Endothelial cell of umbilical vein (primary cell): ENCODE measurements around the gene BCL2. TPM values are rescaled to one million over a fixed set of nuclear protein-coding genes. Genes with fewer than 3 reads are reported as not detected.

ENCODE experiments used
- BruUV-seq: library from RNA; stranded (reverse); fragments of 400-500 nt; replicated peaks from 2 replicates; lab custom pipeline; 2021; lab: Mats Ljungman, UMichigan
- CTCF ChIA-PET: fragments of 300-600, 350-600 bp; sonication (Branson Sonifier 250); formaldehyde crosslinking; loops from one replicate; lab custom pipeline; 2021; ENCODE audit warnings: antibody characterized with exemption, inconsistent platforms; lab: Charles Lee
- POLR2A ChIA-PET: fragments of 300-600, 350-600 bp; sonication (Branson Sonifier 250); formaldehyde crosslinking; loops from one replicate; lab custom pipeline; 2021; ENCODE audit warnings: antibody characterized with exemption, inconsistent platforms; lab: Charles Lee
- DNase-seq: peaks from one replicate; pipeline ENCODE4 v3.0.0-alpha.2; 2011; ENCODE audit warnings: low read depth, low spot score
- FAIRE-seq: peaks from 2 replicates; lab custom pipeline; 2011; peaks lifted over from hg19 to GRCh38; lab: Jason Lieb, UNC
- H2AFZ ChIP-seq: 2 replicates; pipeline ENCODE4 v1.6.0; 2012; ENCODE audit warnings: low read depth, low read length, control low read depth, inconsistent platforms
- H3K27ac ChIP-seq: 2 replicates; pipeline ENCODE4 v1.5.1; 2011; ENCODE audit warnings: low read depth, mild to moderate bottlenecking, control low read depth, low read length, moderate library complexity; ENCODE audit not compliant: insufficient read depth
- H3K27me3 ChIP-seq, 2 experiments: 2 replicates each; pipeline versions ENCODE4 v1.6.0 to v1.6.1; 2011; ENCODE audit warnings: low read length in 2 of 2, mixed read lengths in 1 of 2; ENCODE audit not compliant: control insufficient read depth in 2 of 2, insufficient read depth in 2 of 2
- H3K36me3 ChIP-seq, 2 experiments: 2 replicates in 1 of 2; 3 replicates in 1 of 2; pipeline ENCODE4 v1.5.1; 2011; ENCODE audit warnings: low read length in 2 of 2, mild to moderate bottlenecking in 1 of 2, moderate library complexity in 1 of 2; ENCODE audit not compliant: control insufficient read depth in 2 of 2, insufficient read depth in 2 of 2; ENCODE audit errors: extremely low read depth in 1 of 2
- H3K4me1 ChIP-seq: 3 replicates; pipeline ENCODE4 v1.5.1; 2011; ENCODE audit warnings: mild to moderate bottlenecking, low read length; ENCODE audit not compliant: control insufficient read depth, insufficient read depth; ENCODE audit errors: extremely low read depth
- H3K4me2 ChIP-seq: 2 replicates; pipeline ENCODE4 v1.6.1; 2011; ENCODE audit warnings: low read length, control low read depth, mixed read lengths; ENCODE audit not compliant: insufficient read depth
- H3K4me3 ChIP-seq, 3 experiments: fragments of 200-600 bp in 1 of 3; sonication (generic), shearing (Covaris generic) in 1 of 3; replicated peaks in 1 of 3; 2 replicates each; pipeline ENCODE4 v1.5.1; 2011 to 2016; ENCODE audit warnings: control low read depth in 3 of 3, low read length in 3 of 3, mild to moderate bottlenecking in 2 of 3, inconsistent platforms in 1 of 3, low read depth in 1 of 3, moderate library complexity in 1 of 3; ENCODE audit not compliant: insufficient read depth in 1 of 3
- H3K79me2 ChIP-seq: 2 replicates; pipeline ENCODE4 v1.6.0; 2012; ENCODE audit warnings: low read length, inconsistent platforms; ENCODE audit not compliant: control insufficient read depth, insufficient read depth
- H3K9ac ChIP-seq: replicated peaks from 2 replicates; pipeline ENCODE3; 2011; ENCODE audit warnings: low read length, control low read depth; ENCODE audit not compliant: insufficient read depth; ENCODE audit errors: extremely low read depth
- H3K9me1 ChIP-seq: replicated peaks from 3 replicates; pipeline ENCODE4 v1.6.0; 2011; ENCODE audit warnings: mild to moderate bottlenecking, low read length; ENCODE audit not compliant: control insufficient read depth, insufficient read depth; ENCODE audit errors: extremely low read depth
- H3K9me3 ChIP-seq: replicated peaks from 2 replicates; pipeline ENCODE4 v1.5.1; 2012; ENCODE audit warnings: low read length, inconsistent platforms; ENCODE audit not compliant: control insufficient read depth, insufficient read depth
- H4K20me1 ChIP-seq: replicated peaks from 2 replicates; pipeline ENCODE3; 2011; ENCODE audit warnings: mild to moderate bottlenecking, low read length; ENCODE audit not compliant: control insufficient read depth, insufficient read depth; ENCODE audit errors: extremely low read depth
- EZH2 ChIP-seq: IDR thresholded peaks from 2 replicates; pipeline ENCODE4 v1.6.1; 2012; ENCODE audit warnings: borderline replicate concordance, low read depth, mild to moderate bottlenecking, moderate library complexity, low read length, inconsistent platforms; ENCODE audit not compliant: severe bottlenecking
- FOS ChIP-seq: IDR thresholded peaks from 2 replicates; pipeline ENCODE4 v1.6.1; 2011; ENCODE audit warnings: mild to moderate bottlenecking, low read length, moderate library complexity, borderline replicate concordance; ENCODE audit not compliant: insufficient read depth
- GATA2 ChIP-seq: IDR thresholded peaks from 2 replicates; pipeline ENCODE4 v1.7.0; 2011; ENCODE audit warnings: low read depth, mild to moderate bottlenecking, moderate library complexity, mixed read lengths, low read length; ENCODE audit not compliant: insufficient read length, insufficient read depth
- JUN ChIP-seq: IDR thresholded peaks from 2 replicates; pipeline ENCODE4 v1.6.1; 2011; ENCODE audit warnings: borderline replicate concordance, low read depth; ENCODE audit not compliant: insufficient read length, insufficient read depth
- MYC ChIP-seq: IDR thresholded peaks from one replicate; pipeline ENCODE4 v1.6.1; 2011; ENCODE audit warnings: mild to moderate bottlenecking, low read depth, low read length
- POLR2A ChIP-seq: IDR thresholded peaks from 2 replicates; pipeline ENCODE4 v1.6.1; 2012; ENCODE audit warnings: low read depth, mild to moderate bottlenecking, control low read depth, low read length
- POLR2AphosphoS5 ChIP-seq: IDR thresholded peaks from 2 replicates; pipeline ENCODE4 v1.6.1; 2012; ENCODE audit warnings: low read depth, mild to moderate bottlenecking, control low read depth, low read length, moderate library complexity; ENCODE audit not compliant: insufficient read depth
- dilution Hi-C: fragments of 300-500 bp; cut with MboI; formaldehyde crosslinking; loops from one replicate; pipeline ENCODE4 v1.15.0; 2019; ENCODE audit warnings: low sequenced_read_pairs; ENCODE audit not compliant: extremely low pct_ligation_motif_present
- intact Hi-C: fragments of 100-400 bp; cut with micrococcal nuclease; formaldehyde crosslinking; loops from one replicate; pipeline ENCODE4 v1.10.0; 2022
- polyA plus RNA-seq, 4 experiments: library from polyadenylated mRNA; depleted of rRNA in 3 of 4; stranded (reverse) in 3 of 4; unstranded in 1 of 4; fragments of >200 nt; gene quantifications; 2 replicates each; pipeline versions ENCODE4 v1.2.1 to v1.2.3, GENCODE V29; 2011 to 2012; ENCODE audit warnings: missing spikeins in 1 of 4
- total RNA-seq: library from RNA; stranded (reverse); gene quantifications from 2 replicates; pipeline ENCODE4 v1.2.3, GENCODE V29; 2021
- TF ChIP-seq, protein P1 (sequence below), 2 donors: IDR thresholded peaks; 1 replicate in 1 of 2; 2 replicates in 1 of 2; pipeline ENCODE4 v1.5.1; 2011; ENCODE audit warnings: low read length in 2 of 2, mild to moderate bottlenecking in 2 of 2, moderate library complexity in 2 of 2, control low read depth in 1 of 2, inconsistent platforms in 1 of 2, low read depth in 1 of 2; ENCODE audit not compliant: insufficient read depth in 1 of 2; ENCODE audit errors: extremely low read depth in 1 of 2
- TF ChIP-seq, protein P2 (sequence below): IDR thresholded peaks from 2 replicates; pipeline ENCODE4 v1.6.1; 2011; ENCODE audit not compliant: insufficient read depth, insufficient read length

The BCL2 gene
- total and polyA plus RNA-seq, 2 donors (not counting 3 experiments of a cell fraction or from before 2014, with no cell fraction given), result 0.35 to 5.0 TPM

DNA sequence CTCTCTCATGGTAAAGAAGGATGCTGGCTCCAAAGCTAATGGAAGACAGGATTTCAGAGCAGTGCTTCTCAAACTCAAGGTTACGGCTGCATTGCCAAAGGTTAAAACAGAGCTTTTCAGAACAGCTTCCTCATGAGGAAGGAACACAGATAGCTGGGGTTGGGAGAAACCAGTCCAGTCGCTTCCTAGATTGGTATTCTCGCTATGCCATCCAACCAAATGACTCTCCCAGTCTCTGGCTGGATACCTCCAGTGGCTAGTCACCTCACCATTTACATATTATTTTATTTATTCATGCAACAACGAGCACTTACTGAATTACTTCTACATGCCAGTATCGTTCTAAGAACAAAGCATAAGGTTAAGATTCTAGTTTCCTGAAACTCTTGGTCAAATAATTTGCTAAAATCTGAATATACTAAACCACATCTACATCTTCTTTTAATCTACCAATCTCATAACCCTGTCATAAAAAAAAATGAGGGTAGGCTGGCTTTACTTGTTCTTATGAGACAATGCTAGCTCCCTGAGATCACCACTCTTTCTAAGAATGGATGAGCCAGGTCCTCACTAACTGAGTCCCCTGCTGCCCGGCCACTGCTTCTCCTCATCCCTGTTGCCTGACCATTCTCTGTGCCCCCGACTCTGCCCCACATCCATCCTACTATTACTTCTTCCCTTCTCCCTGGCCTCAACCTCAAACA lies 27.1 kb upstream of the BCL2 start:
- dilution Hi-C loops (no loop called here), intact Hi-C loops (no loop called here)
- no peaks in the 10 kb centered on the region for H4K20me1 ChIP-seq
- H3K27me3 ChIP-seq, result no peaks in the 10 kb centered on the region
- FAIRE-seq (no peak), DNase-seq (no peak)
- no peaks in the 10 kb centered on the region for H3K79me2 ChIP-seq
- TF ChIP-seq EZH2, result no peak
- no peak for TF ChIP-seq FOS
- TF ChIP-seq POLR2AphosphoS5, result no peak
- H3K9ac ChIP-seq, result no peak overlapping the region
- no peak overlapping the region for H3K4me2 ChIP-seq
- ChIA-PET CTCF (no interaction called here), POLR2A (no interaction called here)
- no peak overlapping the region for H3K4me3 ChIP-seq
- no peaks in the 10 kb centered on the region for H3K9me1 ChIP-seq
- no peak overlapping the region for H2AFZ ChIP-seq
- peaks cover 18 to 29% of the 10 kb centered on the region in 2 experiments for H3K36me3 ChIP-seq
- no peaks in the 10 kb centered on the region for H3K4me1 ChIP-seq
- H3K9me3 ChIP-seq, result no peaks in the 10 kb centered on the region
- no TSS peak for BruUV-seq
- no peak overlapping the region for H3K27ac ChIP-seq

DNA sequence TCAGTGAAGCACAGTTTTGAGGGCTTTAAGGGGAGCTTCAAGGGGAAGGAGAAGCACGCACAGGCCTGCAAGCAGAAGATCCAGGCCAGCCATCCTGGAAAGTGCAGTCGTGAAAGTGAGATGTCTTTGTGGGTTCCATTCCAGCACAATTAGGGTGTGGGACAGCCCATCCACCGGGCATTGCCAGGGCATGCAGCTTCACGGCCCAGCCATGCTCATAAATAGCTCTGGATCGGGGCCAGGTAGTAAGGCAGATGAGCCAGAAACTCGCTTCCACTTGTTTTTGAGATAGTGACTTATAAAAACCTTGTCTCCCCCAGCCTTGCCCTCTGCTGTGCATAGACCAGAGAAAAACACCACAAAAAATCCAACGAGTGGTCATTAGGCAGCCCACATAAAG lies 26.5 kb upstream of the BCL2 start:
- H3K9me1 ChIP-seq, result no peaks in the 10 kb centered on the region
- dilution Hi-C loops (no loop called here), intact Hi-C loops (no loop called here)
- no peak overlapping the region for H3K27ac ChIP-seq
- H3K9me3 ChIP-seq, result no peaks in the 10 kb centered on the region
- H3K4me1 ChIP-seq, result no peaks in the 10 kb centered on the region
- no peak overlapping the region for H3K4me3 ChIP-seq
- H2AFZ ChIP-seq, result no peak overlapping the region
- no TSS peak for BruUV-seq
- no peaks in the 10 kb centered on the region for H3K27me3 ChIP-seq
- no peak overlapping the region for H3K4me2 ChIP-seq
- H4K20me1 ChIP-seq, result no peaks in the 10 kb centered on the region
- ChIA-PET CTCF (interaction anchor here (0.9 kb wide), 1 partner anchor 93 kb away, joined by 4 read pairs; no protein-coding TSS in a partner anchor), POLR2A (no interaction called here)
- TF ChIP-seq POLR2A (no peak), GATA2 (no peak), EZH2 (no peak), MYC (no peak), FOS (no peak), JUN (no peak), POLR2AphosphoS5 (no peak)
- TF ChIP-seq, protein P1, sequence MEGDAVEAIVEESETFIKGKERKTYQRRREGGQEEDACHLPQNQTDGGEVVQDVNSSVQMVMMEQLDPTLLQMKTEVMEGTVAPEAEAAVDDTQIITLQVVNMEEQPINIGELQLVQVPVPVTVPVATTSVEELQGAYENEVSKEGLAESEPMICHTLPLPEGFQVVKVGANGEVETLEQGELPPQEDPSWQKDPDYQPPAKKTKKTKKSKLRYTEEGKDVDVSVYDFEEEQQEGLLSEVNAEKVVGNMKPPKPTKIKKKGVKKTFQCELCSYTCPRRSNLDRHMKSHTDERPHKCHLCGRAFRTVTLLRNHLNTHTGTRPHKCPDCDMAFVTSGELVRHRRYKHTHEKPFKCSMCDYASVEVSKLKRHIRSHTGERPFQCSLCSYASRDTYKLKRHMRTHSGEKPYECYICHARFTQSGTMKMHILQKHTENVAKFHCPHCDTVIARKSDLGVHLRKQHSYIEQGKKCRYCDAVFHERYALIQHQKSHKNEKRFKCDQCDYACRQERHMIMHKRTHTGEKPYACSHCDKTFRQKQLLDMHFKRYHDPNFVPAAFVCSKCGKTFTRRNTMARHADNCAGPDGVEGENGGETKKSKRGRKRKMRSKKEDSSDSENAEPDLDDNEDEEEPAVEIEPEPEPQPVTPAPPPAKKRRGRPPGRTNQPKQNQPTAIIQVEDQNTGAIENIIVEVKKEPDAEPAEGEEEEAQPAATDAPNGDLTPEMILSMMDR (IDR thresholded peaks at IDR 0.05; ENCODE audit: extremely low read depth in 1 of 2, insufficient read depth in 1 of 2, low read depth in 1 of 2, low read length in 2 of 2), result no peak
- TF ChIP-seq, protein P2, sequence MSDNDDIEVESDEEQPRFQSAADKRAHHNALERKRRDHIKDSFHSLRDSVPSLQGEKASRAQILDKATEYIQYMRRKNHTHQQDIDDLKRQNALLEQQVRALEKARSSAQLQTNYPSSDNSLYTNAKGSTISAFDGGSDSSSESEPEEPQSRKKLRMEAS, result no peak
- DNase-seq (no peak), FAIRE-seq (no peak)
- no peaks in the 10 kb centered on the region for H3K79me2 ChIP-seq
- H3K9ac ChIP-seq, result no peak overlapping the region
- H3K36me3 ChIP-seq, result peaks cover 18 to 29% of the 10 kb centered on the region in 2 experiments
